CD1c-positive myeloid dendritic cell (primary cell): ENCODE measurements around the gene DIP2B.
A peak's percentile ranks its signal among the peaks of the same experiment; 100 is the strongest.

Source experiments
- DNase-seq: peaks from one replicate; pipeline ENCODE4 v3.0.0-alpha.2; 2016; ENCODE audit errors: extremely low spot score

DIP2B gene

GRCh38 chr12:50635857-50636256 is 131.1 kb downstream of the DIP2B start:
- DNase-seq = no peak

- no peak for DNase-seq
These were observed 131.7 kb downstream of the DIP2B start for GRCh38 chr12:50636505-50636904.

GRCh38 chr12:50637870-50638481 is 133.2 kb downstream of the DIP2B start:
- peak; percentile 68 for DNase-seq

GRCh38 chr12:50638482-50638880 is 133.7 kb downstream of the DIP2B start:
- no peak for DNase-seq

GRCh38 chr12:50639721-50640120 is 134.9 kb downstream of the DIP2B start:
- DNase-seq = no peak

GRCh38 chr12:50640321-50640939 is 135.6 kb downstream of the DIP2B start:
- DNase-seq = no peak

GRCh38 chr12:50641566-50641965 is 136.8 kb downstream of the DIP2B start:
- no peak for DNase-seq

GRCh38 chr12:50642035-50642451 is 137.3 kb downstream of the DIP2B start:
- no peak for DNase-seq

- no peak for DNase-seq
These were observed 138.0 kb downstream of the DIP2B start for GRCh38 chr12:50642761-50643160.

GRCh38 chr12:50647031-50647430 is 142.2 kb downstream of the DIP2B start:
- DNase-seq = no peak

GRCh38 chr12:50647479-50647878 is 142.7 kb downstream of the DIP2B start:
- no peak for DNase-seq

GRCh38 chr12:50650285-50650684 is 145.5 kb downstream of the DIP2B start:
- DNase-seq = no peak

- no peak for DNase-seq
These were observed 150.7 kb downstream of the DIP2B start for GRCh38 chr12:50655374-50655921.

GRCh38 chr12:50659260-50659659 is 154.5 kb downstream of the DIP2B start:
- no peak for DNase-seq

GRCh38 chr12:50659690-50660424 is 155.1 kb downstream of the DIP2B start:
- DNase-seq = no peak

- no peak for DNase-seq
These were observed 155.6 kb downstream of the DIP2B start for GRCh38 chr12:50660425-50660822.

- DNase-seq = no peak
These were observed 156.7 kb downstream of the DIP2B start for GRCh38 chr12:50661300-50662115.

- no peak for DNase-seq
These were observed 157.3 kb downstream of the DIP2B start for GRCh38 chr12:50662116-50662510.

GRCh38 chr12:50665170-50665569 is 160.4 kb downstream of the DIP2B start:
- DNase-seq = no peak

GRCh38 chr12:50665609-50666008 is 160.8 kb downstream of the DIP2B start:
- DNase-seq = no peak

- DNase-seq = no peak
These were observed 161.2 kb downstream of the DIP2B start for GRCh38 chr12:50666023-50666422.

GRCh38 chr12:50672158-50672557 is 167.4 kb downstream of the DIP2B start:
- no peak for DNase-seq
